ENCODE data around the gene SCRT2. TPM values are rescaled to one million over a fixed set of nuclear protein-coding genes. Genes with fewer than 3 reads are reported as not detected.

Gene SCRT2
- total RNA-seq, 1 experiment from 2014 or later, result not detected

- H4K20me1 ChIP-seq (ENCODE audit: insufficient read depth), result no peaks in the 10 kb centered on the region
- POLR2A ChIA-PET, result no interaction called here
- RAD21 ChIA-PET (ENCODE audit: low non-redundant PET in 1 of 2, low total read pairs in 2 of 2, uncharacterized antibody in 2 of 2, unreplicated experiment in 2 of 2), result no interaction called here
- no peak overlapping the region for H3K9ac ChIP-seq (ENCODE audit: low read length)
- no TSS peak for BruUV-seq (replicated peaks)
- H3K27me3 ChIP-seq (ENCODE audit: insufficient read depth, low read length), result no peaks in the 10 kb centered on the region
- H3K4me3 ChIP-seq (replicated peaks in 1 of 2; ENCODE audit: low read depth in 1 of 2, low read length in 2 of 2), result no peak overlapping the region
- H3K4me1 ChIP-seq (ENCODE audit: control insufficient read depth in 1 of 2, insufficient read depth in 2 of 2, low read length in 2 of 2), result no peaks in the 10 kb centered on the region
- H3K4me2 ChIP-seq (ENCODE audit: low read length), result no peak overlapping the region
- no peaks in the 10 kb centered on the region for H3K9me2 ChIP-seq (ENCODE audit: insufficient read depth)
- H2AFZ ChIP-seq (ENCODE audit: low read depth, low read length, poor library complexity, severe bottlenecking), result no peak overlapping the region
- H3K79me2 ChIP-seq (ENCODE audit: insufficient read depth, low read length), result no peaks in the 10 kb centered on the region
- H3K27ac ChIP-seq (ENCODE audit: low read depth, low read length), result no peak overlapping the region
- TF ChIP-seq EZH2phosphoT487 (IDR thresholded peaks at IDR 0.05; ENCODE audit: borderline replicate concordance), result no peak
- no peak for TF ChIP-seq ZFX (IDR thresholded peaks at IDR 0.05)
- peak; percentile 78 for TF ChIP-seq TCF7L2 (IDR thresholded peaks at IDR 0.05; ENCODE audit: borderline replicate concordance, extremely low read depth, insufficient read depth, insufficient read length)
- TF ChIP-seq SIN3A (IDR thresholded peaks at IDR 0.05; ENCODE audit: low read depth), result no peak
- no peak for TF ChIP-seq MAX (IDR thresholded peaks at IDR 0.05)
- no peak for TF ChIP-seq ELF1 (IDR thresholded peaks at IDR 0.05; ENCODE audit: borderline replicate concordance, low read depth)
- intact Hi-C loops (cut with micrococcal nuclease), result no loop called here
- H3K36me3 ChIP-seq (ENCODE audit: control insufficient read depth in 1 of 2, insufficient read depth in 2 of 2, low read length in 2 of 2), result no peaks in the 10 kb centered on the region
- ATAC-seq (no peak), DNase-seq (ENCODE audit: low read depth, low spot score) (no peak)
- H3K9me3 ChIP-seq (ENCODE audit: control insufficient read depth in 1 of 2, insufficient read depth in 1 of 2, low read depth in 1 of 2, low read length in 2 of 2), result no peaks in the 10 kb centered on the region
- CTCF ChIA-PET, result no interaction called here
These were observed 33.8 kb upstream of the SCRT2 start for GRCh38 chr20:709423-709822.

- Histone ChIP-seq H3K4me2 (ENCODE audit: low read length) (no peak overlapping the region), H3K36me3 (ENCODE audit: control insufficient read depth in 1 of 2, insufficient read depth in 2 of 2, low read length in 2 of 2) (no peaks in the 10 kb centered on the region), H4K20me1 (ENCODE audit: insufficient read depth) (no peaks in the 10 kb centered on the region), H3K79me2 (ENCODE audit: insufficient read depth, low read length) (no peaks in the 10 kb centered on the region), H3K27me3 (ENCODE audit: insufficient read depth, low read length) (no peaks in the 10 kb centered on the region), H3K4me3 (replicated peaks in 1 of 2; ENCODE audit: low read depth in 1 of 2, low read length in 2 of 2) (no peak overlapping the region), H3K9me3 (ENCODE audit: control insufficient read depth in 1 of 2, insufficient read depth in 1 of 2, low read depth in 1 of 2, low read length in 2 of 2) (no peaks in the 10 kb centered on the region), H3K9ac (ENCODE audit: low read length) (no peak overlapping the region), H2AFZ (ENCODE audit: low read depth, low read length, poor library complexity, severe bottlenecking) (no peak overlapping the region), H3K4me1 (ENCODE audit: control insufficient read depth in 1 of 2, insufficient read depth in 2 of 2, low read length in 2 of 2) (no peaks in the 10 kb centered on the region), H3K9me2 (ENCODE audit: insufficient read depth) (no peaks in the 10 kb centered on the region), H3K27ac (ENCODE audit: low read depth, low read length) (no peak overlapping the region)
- CTCF ChIA-PET, result no interaction called here
- RAD21 ChIA-PET (ENCODE audit: low non-redundant PET in 1 of 2, low total read pairs in 2 of 2, uncharacterized antibody in 2 of 2, unreplicated experiment in 2 of 2), result no interaction called here
- POLR2A ChIA-PET, result no interaction called here
- BruUV-seq (replicated peaks), result no TSS peak
- no peak for DNase-seq (ENCODE audit: low read depth, low spot score)
- no peak for ATAC-seq
- intact Hi-C loops (cut with micrococcal nuclease), result no loop called here
- TF ChIP-seq CTCF (IDR thresholded peaks at IDR 0.05 in 2 of 3, conservative IDR thresholded peaks at IDR 0.05 in 1 of 3; ENCODE audit: borderline replicate concordance in 1 of 3, insufficient read depth in 1 of 3, low read depth in 2 of 3, low read length in 2 of 3) (no peak), ATF3 (IDR thresholded peaks at IDR 0.05) (no peak), SIN3A (IDR thresholded peaks at IDR 0.05; ENCODE audit: low read depth) (no peak), SRF (IDR thresholded peaks at IDR 0.05; ENCODE audit: low read depth) (no peak), ZFX (IDR thresholded peaks at IDR 0.05) (no peak), REST (IDR thresholded peaks at IDR 0.05; ENCODE audit: low read depth) (no peak), MAX (IDR thresholded peaks at IDR 0.05) (no peak), EZH2 (IDR thresholded peaks at IDR 0.05) (no peak), YY1 (IDR thresholded peaks at IDR 0.05; ENCODE audit: extremely low read depth, insufficient replicate concordance, low read depth, low read length) (no peak)
These were observed 33.4 kb upstream of the SCRT2 start for GRCh38 chr20:708956-709355.

Data from HCT116 (cell line).